ENCODE measurements around the gene BEST1.

DNA sequence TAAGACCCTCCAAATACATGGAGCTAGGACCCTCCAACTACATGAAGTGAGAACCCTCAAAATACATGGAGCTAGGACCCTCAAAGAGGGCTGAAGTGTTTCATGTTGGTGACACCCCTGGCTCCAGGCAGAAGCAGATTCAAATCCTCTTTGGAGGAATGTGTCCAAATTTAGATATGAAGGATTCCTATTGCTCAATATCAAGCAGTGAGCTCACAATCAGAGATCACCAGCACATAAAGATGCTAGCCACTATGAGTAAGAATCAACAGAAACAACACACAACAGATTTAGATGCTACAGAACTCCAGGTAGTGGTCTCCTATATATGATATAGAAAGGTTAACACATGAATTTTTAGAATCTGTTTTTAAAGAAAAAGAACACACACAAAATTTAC, 21.5 kb upstream of the BEST1 start:
- TF ChIP-seq, protein P1, sequence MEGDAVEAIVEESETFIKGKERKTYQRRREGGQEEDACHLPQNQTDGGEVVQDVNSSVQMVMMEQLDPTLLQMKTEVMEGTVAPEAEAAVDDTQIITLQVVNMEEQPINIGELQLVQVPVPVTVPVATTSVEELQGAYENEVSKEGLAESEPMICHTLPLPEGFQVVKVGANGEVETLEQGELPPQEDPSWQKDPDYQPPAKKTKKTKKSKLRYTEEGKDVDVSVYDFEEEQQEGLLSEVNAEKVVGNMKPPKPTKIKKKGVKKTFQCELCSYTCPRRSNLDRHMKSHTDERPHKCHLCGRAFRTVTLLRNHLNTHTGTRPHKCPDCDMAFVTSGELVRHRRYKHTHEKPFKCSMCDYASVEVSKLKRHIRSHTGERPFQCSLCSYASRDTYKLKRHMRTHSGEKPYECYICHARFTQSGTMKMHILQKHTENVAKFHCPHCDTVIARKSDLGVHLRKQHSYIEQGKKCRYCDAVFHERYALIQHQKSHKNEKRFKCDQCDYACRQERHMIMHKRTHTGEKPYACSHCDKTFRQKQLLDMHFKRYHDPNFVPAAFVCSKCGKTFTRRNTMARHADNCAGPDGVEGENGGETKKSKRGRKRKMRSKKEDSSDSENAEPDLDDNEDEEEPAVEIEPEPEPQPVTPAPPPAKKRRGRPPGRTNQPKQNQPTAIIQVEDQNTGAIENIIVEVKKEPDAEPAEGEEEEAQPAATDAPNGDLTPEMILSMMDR (IDR thresholded peaks at IDR 0.05), result no peak
- TF ChIP-seq, protein P2, sequence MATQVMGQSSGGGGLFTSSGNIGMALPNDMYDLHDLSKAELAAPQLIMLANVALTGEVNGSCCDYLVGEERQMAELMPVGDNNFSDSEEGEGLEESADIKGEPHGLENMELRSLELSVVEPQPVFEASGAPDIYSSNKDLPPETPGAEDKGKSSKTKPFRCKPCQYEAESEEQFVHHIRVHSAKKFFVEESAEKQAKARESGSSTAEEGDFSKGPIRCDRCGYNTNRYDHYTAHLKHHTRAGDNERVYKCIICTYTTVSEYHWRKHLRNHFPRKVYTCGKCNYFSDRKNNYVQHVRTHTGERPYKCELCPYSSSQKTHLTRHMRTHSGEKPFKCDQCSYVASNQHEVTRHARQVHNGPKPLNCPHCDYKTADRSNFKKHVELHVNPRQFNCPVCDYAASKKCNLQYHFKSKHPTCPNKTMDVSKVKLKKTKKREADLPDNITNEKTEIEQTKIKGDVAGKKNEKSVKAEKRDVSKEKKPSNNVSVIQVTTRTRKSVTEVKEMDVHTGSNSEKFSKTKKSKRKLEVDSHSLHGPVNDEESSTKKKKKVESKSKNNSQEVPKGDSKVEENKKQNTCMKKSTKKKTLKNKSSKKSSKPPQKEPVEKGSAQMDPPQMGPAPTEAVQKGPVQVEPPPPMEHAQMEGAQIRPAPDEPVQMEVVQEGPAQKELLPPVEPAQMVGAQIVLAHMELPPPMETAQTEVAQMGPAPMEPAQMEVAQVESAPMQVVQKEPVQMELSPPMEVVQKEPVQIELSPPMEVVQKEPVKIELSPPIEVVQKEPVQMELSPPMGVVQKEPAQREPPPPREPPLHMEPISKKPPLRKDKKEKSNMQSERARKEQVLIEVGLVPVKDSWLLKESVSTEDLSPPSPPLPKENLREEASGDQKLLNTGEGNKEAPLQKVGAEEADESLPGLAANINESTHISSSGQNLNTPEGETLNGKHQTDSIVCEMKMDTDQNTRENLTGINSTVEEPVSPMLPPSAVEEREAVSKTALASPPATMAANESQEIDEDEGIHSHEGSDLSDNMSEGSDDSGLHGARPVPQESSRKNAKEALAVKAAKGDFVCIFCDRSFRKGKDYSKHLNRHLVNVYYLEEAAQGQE (IDR thresholded peaks at IDR 0.05; ENCODE audit: insufficient read depth in 1 of 2, low read depth in 2 of 2, low read length in 1 of 2), result no peak
- TF ChIP-seq SIN3A (IDR thresholded peaks at IDR 0.05; ENCODE audit: borderline replicate concordance, insufficient read depth, low read depth, low read length) (no peak), POLR2AphosphoS5 (IDR thresholded peaks at IDR 0.05; ENCODE audit: low read depth, low read length) (no peak), TCF7L2 (IDR thresholded peaks at IDR 0.05; ENCODE audit: low read depth, low read length) (no peak)
